ENCODE data around the gene CPNE7. TPM values are rescaled to one million over a fixed set of nuclear protein-coding genes. Genes with fewer than 3 reads are reported as not detected.

Gene CPNE7
- total and polyA plus RNA-seq, 2 of the 13 experiments (the other 11 are each of a cell fraction or from before 2014, with no cell fraction given): 0.59 TPM; not detected in 1

DNA sequence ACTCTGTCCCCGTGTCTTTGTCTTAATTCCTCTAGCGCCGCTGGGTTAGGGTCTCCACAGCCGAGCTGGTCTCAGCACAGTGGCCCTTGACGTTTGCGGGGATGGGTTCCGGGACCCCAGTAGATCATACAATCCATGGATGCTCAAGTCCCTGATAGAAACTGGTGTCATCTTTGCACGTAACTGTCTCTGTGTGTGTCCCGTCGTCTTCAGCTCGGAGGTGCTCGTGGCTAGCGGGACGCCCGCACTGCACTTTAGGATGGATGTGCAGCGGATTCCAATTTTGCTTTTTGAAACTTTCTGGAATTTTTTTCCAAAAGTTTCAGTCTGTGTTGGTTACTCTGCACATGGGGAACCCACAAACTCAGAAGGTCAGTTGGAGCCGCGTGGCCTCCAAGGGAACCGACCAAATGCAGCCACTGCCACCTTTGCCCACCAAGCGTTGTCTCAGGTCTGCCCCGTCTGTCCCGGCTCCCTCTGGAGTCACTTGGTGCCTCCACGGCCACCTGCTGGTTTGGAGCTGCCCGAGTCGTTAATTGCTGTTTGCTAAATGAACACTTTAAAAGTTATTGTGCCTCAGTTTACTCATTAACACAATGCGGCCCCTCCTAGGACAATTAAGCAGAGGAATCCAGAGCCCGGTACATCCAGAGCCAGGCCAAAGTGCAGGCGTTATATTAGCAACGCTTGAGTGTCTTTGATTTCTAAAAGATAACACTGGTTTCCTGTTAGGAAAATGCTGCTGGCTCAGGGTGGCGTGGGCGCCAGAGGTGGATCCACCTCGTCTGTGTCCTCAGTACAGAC, 32.6 kb downstream of the CPNE7 start (continued):
- no peak for TF ChIP-seq ISX (CRISPR knock-in tag; conservative IDR thresholded peaks at IDR 0.05)
- TF ChIP-seq ZFP90 (CRISPR knock-in tag; IDR thresholded peaks at IDR 0.05; ENCODE audit: borderline replicate concordance): no peak
- TF ChIP-seq ZNF572 (CRISPR knock-in tag; IDR thresholded peaks at IDR 0.05): peak; percentile 70; the same call in 1 of the 2 replicates
- no peak for TF ChIP-seq PLRG1 (conservative IDR thresholded peaks at IDR 0.05)
- TF ChIP-seq ZNF451 (CRISPR knock-in tag; IDR thresholded peaks at IDR 0.05): no peak
- TF ChIP-seq ZBTB42 (CRISPR knock-in tag; IDR thresholded peaks at IDR 0.05): no peak
- TF ChIP-seq LBX2 (CRISPR knock-in tag; IDR thresholded peaks at IDR 0.05; ENCODE audit: borderline replicate concordance): no peak
- TF ChIP-seq ZNF678 (CRISPR knock-in tag; IDR thresholded peaks at IDR 0.05): no peak
- TF ChIP-seq, protein P1, sequence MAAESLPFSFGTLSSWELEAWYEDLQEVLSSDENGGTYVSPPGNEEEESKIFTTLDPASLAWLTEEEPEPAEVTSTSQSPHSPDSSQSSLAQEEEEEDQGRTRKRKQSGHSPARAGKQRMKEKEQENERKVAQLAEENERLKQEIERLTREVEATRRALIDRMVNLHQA (CRISPR knock-in tag; IDR thresholded peaks at IDR 0.05): no peak
- TF ChIP-seq ZNF318 (CRISPR knock-in tag; IDR thresholded peaks at IDR 0.05): no peak
- TF ChIP-seq, protein P2, sequence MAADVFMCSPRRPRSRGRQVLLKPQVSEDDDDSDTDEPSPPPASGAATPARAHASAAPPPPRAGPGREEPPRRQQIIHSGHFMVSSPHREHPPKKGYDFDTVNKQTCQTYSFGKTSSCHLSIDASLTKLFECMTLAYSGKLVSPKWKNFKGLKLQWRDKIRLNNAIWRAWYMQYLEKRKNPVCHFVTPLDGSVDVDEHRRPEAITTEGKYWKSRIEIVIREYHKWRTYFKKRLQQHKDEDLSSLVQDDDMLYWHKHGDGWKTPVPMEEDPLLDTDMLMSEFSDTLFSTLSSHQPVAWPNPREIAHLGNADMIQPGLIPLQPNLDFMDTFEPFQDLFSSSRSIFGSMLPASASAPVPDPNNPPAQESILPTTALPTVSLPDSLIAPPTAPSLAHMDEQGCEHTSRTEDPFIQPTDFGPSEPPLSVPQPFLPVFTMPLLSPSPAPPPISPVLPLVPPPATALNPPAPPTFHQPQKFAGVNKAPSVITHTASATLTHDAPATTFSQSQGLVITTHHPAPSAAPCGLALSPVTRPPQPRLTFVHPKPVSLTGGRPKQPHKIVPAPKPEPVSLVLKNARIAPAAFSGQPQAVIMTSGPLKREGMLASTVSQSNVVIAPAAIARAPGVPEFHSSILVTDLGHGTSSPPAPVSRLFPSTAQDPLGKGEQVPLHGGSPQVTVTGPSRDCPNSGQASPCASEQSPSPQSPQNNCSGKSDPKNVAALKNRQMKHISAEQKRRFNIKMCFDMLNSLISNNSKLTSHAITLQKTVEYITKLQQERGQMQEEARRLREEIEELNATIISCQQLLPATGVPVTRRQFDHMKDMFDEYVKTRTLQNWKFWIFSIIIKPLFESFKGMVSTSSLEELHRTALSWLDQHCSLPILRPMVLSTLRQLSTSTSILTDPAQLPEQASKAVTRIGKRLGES (CRISPR knock-in tag; IDR thresholded peaks at IDR 0.05; ENCODE audit: borderline replicate concordance): no peak
- TF ChIP-seq ZSCAN29 (CRISPR knock-in tag; conservative IDR thresholded peaks at IDR 0.05): no peak
- no peak for TF ChIP-seq KDM4B (CRISPR knock-in tag; IDR thresholded peaks at IDR 0.05)
- TF ChIP-seq RCOR2 (CRISPR knock-in tag; IDR thresholded peaks at IDR 0.05): no peak
- no peak for TF ChIP-seq RXRA (CRISPR knock-in tag; IDR thresholded peaks at IDR 0.05)
- TF ChIP-seq E2F5 (CRISPR knock-in tag; conservative IDR thresholded peaks at IDR 0.05): no peak
- TF ChIP-seq ZNF282 (IDR thresholded peaks at IDR 0.05; ENCODE audit: partially characterized antibody): no peak
- TF ChIP-seq TAF1 (CRISPR knock-in tag; IDR thresholded peaks at IDR 0.05): no peak

All from HepG2 (cell line).